Measurements from ENCODE around the gene C17orf114.

Gene C17orf114

GRCh38 chr17:4788159-4788806 lies 13.8 kb downstream of the C17orf114 start:
- no peak for DNase-seq
- H3K9me3 Mint-ChIP-seq, result peaks cover under 1% of the 10 kb centered on the region
- TF ChIP-seq CTCF (IDR thresholded peaks at IDR 0.05), result no peak
- peaks cover 40% of the 10 kb centered on the region for H3K4me1 Mint-ChIP-seq
- peak overlapping the region; percentile 88 for H3K4me3 Mint-ChIP-seq
- H3K27me3 Mint-ChIP-seq (ENCODE audit: low read depth, poor library complexity), result peaks cover 45% of the 10 kb centered on the region
- H3K27ac Mint-ChIP-seq, result no peak overlapping the region
- H3K36me3 Mint-ChIP-seq (ENCODE audit: low read depth), result no peaks in the 10 kb centered on the region

- no peaks in the 10 kb centered on the region for H3K9me3 Mint-ChIP-seq
- peaks cover 40% of the 10 kb centered on the region for H3K4me1 Mint-ChIP-seq
- no peak for TF ChIP-seq CTCF (IDR thresholded peaks at IDR 0.05)
- H3K27me3 Mint-ChIP-seq (ENCODE audit: low read depth, poor library complexity), result peaks cover 40% of the 10 kb centered on the region
- no peak for DNase-seq
- H3K27ac Mint-ChIP-seq, result peak overlapping the region; percentile 18
- H3K4me3 Mint-ChIP-seq, result no peak overlapping the region
- H3K36me3 Mint-ChIP-seq (ENCODE audit: low read depth), result no peaks in the 10 kb centered on the region
Measured at GRCh38 chr17:4786516-4786915, 15.6 kb downstream of the C17orf114 start.

GRCh38 chr17:4786106-4786511 lies 16.0 kb downstream of the C17orf114 start, which contains the start of gene VMO1:
Gene VMO1, minus strand, starts transcription at chr17:4786364. Its CDS starts 12 bp downstream, at chr17:4786352.
- no peak for TF ChIP-seq CTCF (IDR thresholded peaks at IDR 0.05)
- H3K27ac Mint-ChIP-seq, result peak within 1 kb of the TSS; percentile 18
- H3K36me3 Mint-ChIP-seq (ENCODE audit: low read depth), result no peaks in the 10 kb centered on the region
- no peak for DNase-seq
- H3K4me1 Mint-ChIP-seq, result peaks cover 40% of the 10 kb centered on the region
- peaks cover 36% of the 10 kb centered on the region for H3K27me3 Mint-ChIP-seq (ENCODE audit: low read depth, poor library complexity)
- H3K9me3 Mint-ChIP-seq, result no peaks in the 10 kb centered on the region
- no peak within 1 kb of the TSS for H3K4me3 Mint-ChIP-seq

- H3K27ac Mint-ChIP-seq, result no peak overlapping the region
- H3K4me3 Mint-ChIP-seq, result no peak overlapping the region
- DNase-seq, result no peak
- peaks cover 36% of the 10 kb centered on the region for H3K4me1 Mint-ChIP-seq
- no peaks in the 10 kb centered on the region for H3K9me3 Mint-ChIP-seq
- peaks cover 35% of the 10 kb centered on the region for H3K27me3 Mint-ChIP-seq (ENCODE audit: low read depth, poor library complexity)
- no peak for TF ChIP-seq CTCF (IDR thresholded peaks at IDR 0.05)
- H3K36me3 Mint-ChIP-seq (ENCODE audit: low read depth), result no peaks in the 10 kb centered on the region
Measured at GRCh38 chr17:4785311-4786105, 16.6 kb downstream of the C17orf114 start.

- no peaks in the 10 kb centered on the region for H3K36me3 Mint-ChIP-seq (ENCODE audit: low read depth)
- no peak for DNase-seq
- H3K4me1 Mint-ChIP-seq, result peaks cover 23% of the 10 kb centered on the region
- H3K4me3 Mint-ChIP-seq, result no peak overlapping the region
- TF ChIP-seq CTCF (IDR thresholded peaks at IDR 0.05), result no peak
- no peak overlapping the region for H3K27ac Mint-ChIP-seq
- no peaks in the 10 kb centered on the region for H3K9me3 Mint-ChIP-seq
- H3K27me3 Mint-ChIP-seq (ENCODE audit: low read depth, poor library complexity), result peaks cover 46% of the 10 kb centered on the region
Measured at GRCh38 chr17:4782652-4783051, 19.5 kb downstream of the C17orf114 start.

Data from nephron progenitor cell (in vitro differentiated cells).